GM12891 (cell line): ENCODE measurements around the gene CCSER1.

Source experiments
- PAX5 ChIP-seq: IDR thresholded peaks from 2 replicates; pipeline ENCODE4 v1.6.1; 2011; ENCODE audit warnings: low read length, moderate library complexity, mild to moderate bottlenecking; ENCODE audit not compliant: insufficient read depth, severe bottlenecking
- POLR2A ChIP-seq: IDR thresholded peaks from 2 replicates; pipeline ENCODE4 v1.6.1; 2011; ENCODE audit warnings: low read depth, low read length, control low read depth
- SPI1 ChIP-seq: IDR thresholded peaks from 2 replicates; pipeline ENCODE4 v1.6.1; 2011; ENCODE audit warnings: low read depth, low read length, control low read depth
- TAF1 ChIP-seq: IDR thresholded peaks from 2 replicates; pipeline ENCODE4 v1.6.1; 2011; ENCODE audit warnings: low read depth, low read length, control low read depth

GRCh38 chr4:91436556-91436955, 1309.4 kb downstream of the CCSER1 start:
- TF ChIP-seq SPI1: no peak
- no peak for TF ChIP-seq POLR2A
- no peak for TF ChIP-seq TAF1
- no peak for TF ChIP-seq PAX5
